H1 (cell line): Measurements from ENCODE around the gene MYBPC3. TPM values are rescaled to one million over a fixed set of nuclear protein-coding genes. Genes with fewer than 3 reads are reported as not detected.

ENCODE experiments used
- ASH2L ChIP-seq: fragments of 200-600, 300-600 bp; sonication (generic); IDR thresholded peaks from one replicate; pipeline ENCODE4 v1.7.1; 2017; ENCODE audit warnings: low read length
- CBX5 ChIP-seq: fragments of 300-800, 300-1000 bp; sonication (generic); IDR thresholded peaks from 2 replicates; pipeline ENCODE4 v1.7.1; 2016; ENCODE audit warnings: antibody characterized with exemption, low read length, low read depth
- CBX8 ChIP-seq: fragments of 300-800, 300-1000 bp; sonication (generic); IDR thresholded peaks from 2 replicates; pipeline ENCODE4 v1.7.1; 2016; ENCODE audit warnings: low read depth, low read length, borderline replicate concordance
- GTF2F1 ChIP-seq: IDR thresholded peaks from 2 replicates; pipeline ENCODE4 v1.6.1; 2012; ENCODE audit warnings: low read depth, low read length, improper control_type of control experiment, borderline replicate concordance
- MAX ChIP-seq: IDR thresholded peaks from 2 replicates; pipeline ENCODE4 v1.6.1; 2012; ENCODE audit warnings: inconsistent platforms
- POLR2AphosphoS5 ChIP-seq: IDR thresholded peaks from 2 replicates; pipeline ENCODE4 v1.6.1; 2011; ENCODE audit warnings: low read depth, low read length
- POU5F1 ChIP-seq: IDR thresholded peaks from 2 replicates; pipeline ENCODE4 v1.6.1; 2011; ENCODE audit warnings: low read depth, mild to moderate bottlenecking, low read length, moderate library complexity
- RFX5 ChIP-seq: IDR thresholded peaks from 2 replicates; pipeline ENCODE4 v1.6.1; 2011; ENCODE audit warnings: low read depth, low read length, improper control_type of control experiment, borderline replicate concordance
- SP2 ChIP-seq: IDR thresholded peaks from 2 replicates; pipeline ENCODE4 v1.6.1; 2012; ENCODE audit warnings: mild to moderate bottlenecking, low read length, inconsistent platforms
- USF2 ChIP-seq: IDR thresholded peaks from 2 replicates; pipeline ENCODE4 v1.6.1; 2011; ENCODE audit warnings: low read length, improper control_type of control experiment
- polyA plus RNA-seq, 7 experiments: library from polyadenylated mRNA; depleted of rRNA in 3 of 7; stranded (reverse) in 5 of 7; unstranded in 2 of 7; fragments of >200 nt in 5 of 7; fragments of 200-250 nt in 2 of 7; gene quantifications; 1 replicate in 5 of 7; 2 replicates in 1 of 7; 4 replicates in 1 of 7; pipeline versions ENCODE4 v1.2.1 to v1.2.3, GENCODE V29; 2011 to 2013; ENCODE audit warnings: missing spikeins in 2 of 7, mixed read lengths in 2 of 7
- total RNA-seq: library from RNA; stranded (reverse); fragmentation: NEBNext Ultra II Directional; extraction: Animal tissue kit (Norgen Biotek cat#: 25700); gene quantifications from 2 replicates; pipeline ENCODE4 v1.2.1, GENCODE V29; 2021

The MYBPC3 gene
- total and polyA plus RNA-seq, 2 of the 8 experiments (the other 6 are each of a cell fraction or from before 2014, with no cell fraction given) = 0.05 TPM; not detected in 1

- TF ChIP-seq USF2 (no peak), CBX8 (no peak), GTF2F1 (no peak), CBX5 (no peak), POU5F1 (no peak), ASH2L (no peak), SP2 (no peak), RFX5 (no peak), POLR2AphosphoS5 (no peak), MAX (no peak)
- TF ChIP-seq, all 59 proteins: peak for 0
Measured at GRCh38 chr11:47353978-47354774, 1.7 kb upstream of the MYBPC3 start (continued).
